Pulmonary artery endothelial cell (primary cell): ENCODE measurements around the gene CHCHD6. TPM values are rescaled to one million over a fixed set of nuclear protein-coding genes. Genes with fewer than 3 reads are reported as not detected.

ENCODE experiments used
- DNase-seq: peaks from one replicate; pipeline ENCODE4 v3.0.0-alpha.2; 2011; ENCODE audit warnings: low read depth, low spot score
- total RNA-seq: library from RNA; depleted of rRNA; stranded (reverse); fragments of >200 nt; gene quantifications from 2 replicates; pipeline ENCODE4 v1.2.3, GENCODE V29; 2014

The CHCHD6 gene
- total RNA-seq, 1 donor from 2014 or later, result 13.5 TPM

GRCh38 chr3:126742057-126742456, 38.0 kb downstream of the CHCHD6 start:
- no peak for DNase-seq

GRCh38 chr3:126743350-126743749, 39.3 kb downstream of the CHCHD6 start:
- DNase-seq, result no peak

- no peak for DNase-seq
These were observed 39.7 kb downstream of the CHCHD6 start for GRCh38 chr3:126743781-126744180.

GRCh38 chr3:126745760-126746394, 41.8 kb downstream of the CHCHD6 start:
- no peak for DNase-seq

DNA sequence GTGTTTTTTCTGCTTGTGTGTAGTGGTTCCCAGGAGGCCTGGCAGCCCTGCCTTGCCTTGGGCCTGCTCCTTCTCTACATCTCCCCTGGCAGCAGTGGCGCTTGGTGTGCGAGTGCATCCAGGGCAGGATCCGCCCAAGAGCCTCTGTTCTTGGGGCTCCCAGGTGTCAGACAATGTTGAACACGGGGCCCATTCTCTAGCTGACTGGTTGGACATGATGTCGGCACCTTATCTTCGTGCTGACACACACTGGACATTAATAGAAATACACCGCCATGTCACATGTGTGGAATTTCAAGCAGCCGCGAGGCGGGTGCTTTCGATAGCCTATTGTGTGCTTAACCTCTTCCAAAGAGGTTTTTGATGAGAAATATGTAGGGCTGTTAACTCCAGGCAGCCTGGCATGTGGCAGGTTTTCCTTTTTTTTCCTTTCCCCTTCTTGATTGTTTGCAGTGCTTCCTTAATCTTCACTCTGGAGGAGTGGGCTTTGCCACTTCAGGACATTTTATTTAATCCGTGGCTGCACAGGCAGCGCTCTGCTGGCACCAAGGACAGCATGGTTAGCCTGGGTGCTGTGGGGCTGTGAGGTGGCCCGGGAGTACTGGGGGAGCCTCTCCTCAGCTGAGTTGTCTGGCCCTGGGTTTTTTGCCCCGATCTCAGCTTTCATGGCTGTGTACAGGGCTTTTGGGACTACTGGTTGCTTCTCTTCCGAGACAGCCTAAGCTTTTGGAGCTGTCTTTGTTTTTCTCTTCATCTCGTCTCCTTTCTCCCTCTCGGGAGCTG, 42.5 kb downstream of the CHCHD6 start:
- no peak for DNase-seq

- no peak for DNase-seq
These were observed 43.7 kb downstream of the CHCHD6 start for GRCh38 chr3:126747768-126748167.

DNA sequence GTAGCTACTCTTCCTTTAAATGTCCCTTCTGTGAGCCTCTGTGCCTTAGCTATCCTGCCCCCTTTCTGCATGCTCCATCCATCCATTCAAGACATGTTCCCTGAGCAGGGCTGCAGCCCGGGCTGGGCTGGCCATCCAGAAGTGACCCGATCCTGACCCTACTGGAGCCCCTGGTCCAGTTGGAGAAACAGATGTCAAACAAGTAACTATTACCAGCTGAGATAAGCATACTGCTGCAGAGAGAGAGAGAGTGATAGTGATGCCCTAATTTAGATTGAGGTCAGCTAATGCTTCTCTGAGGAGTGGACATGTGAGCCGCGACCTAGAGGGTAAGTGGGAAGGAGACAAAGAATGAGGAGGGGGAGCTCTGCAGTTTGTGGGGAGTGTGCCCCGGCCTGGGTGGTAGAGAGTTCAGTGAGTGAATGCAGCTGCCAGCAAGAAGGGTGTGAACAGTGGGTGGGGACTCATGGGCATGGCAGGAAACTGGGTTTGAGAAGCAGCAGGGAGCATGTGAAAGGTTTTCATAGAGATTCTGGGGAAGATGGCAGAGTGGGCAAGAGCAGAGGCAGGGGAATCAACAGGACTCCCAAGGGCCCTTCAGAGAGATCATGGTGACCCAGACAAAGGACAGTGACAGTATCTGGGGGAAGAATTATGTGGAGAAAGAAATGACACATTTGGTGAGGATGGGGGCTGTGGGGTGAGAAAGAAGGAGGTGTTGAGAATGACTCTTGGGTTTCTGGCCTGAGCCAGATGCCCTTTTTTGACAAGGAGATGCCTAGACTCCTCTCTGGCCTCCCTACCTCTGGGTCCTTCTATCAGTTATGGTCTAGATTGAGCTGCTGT, 44.9 kb downstream of the CHCHD6 start:
- DNase-seq, result no peak

DNA sequence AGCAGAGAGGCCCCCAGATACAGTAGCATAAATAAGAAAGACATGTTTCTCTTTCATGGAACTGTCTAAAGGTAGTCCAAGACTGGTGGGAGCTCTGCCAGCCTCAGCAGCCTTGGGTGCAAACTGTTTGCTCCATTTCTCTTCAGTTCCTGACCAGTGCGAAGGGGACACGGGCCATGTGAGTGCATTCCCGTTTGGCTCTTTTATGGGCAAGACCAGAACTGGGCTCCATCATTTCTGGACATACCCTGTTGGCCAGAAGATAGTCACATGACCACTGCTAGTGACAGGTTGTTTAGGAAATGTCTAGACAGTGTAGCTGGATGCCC, 45.5 kb downstream of the CHCHD6 start:
- DNase-seq, result no peak

DNA sequence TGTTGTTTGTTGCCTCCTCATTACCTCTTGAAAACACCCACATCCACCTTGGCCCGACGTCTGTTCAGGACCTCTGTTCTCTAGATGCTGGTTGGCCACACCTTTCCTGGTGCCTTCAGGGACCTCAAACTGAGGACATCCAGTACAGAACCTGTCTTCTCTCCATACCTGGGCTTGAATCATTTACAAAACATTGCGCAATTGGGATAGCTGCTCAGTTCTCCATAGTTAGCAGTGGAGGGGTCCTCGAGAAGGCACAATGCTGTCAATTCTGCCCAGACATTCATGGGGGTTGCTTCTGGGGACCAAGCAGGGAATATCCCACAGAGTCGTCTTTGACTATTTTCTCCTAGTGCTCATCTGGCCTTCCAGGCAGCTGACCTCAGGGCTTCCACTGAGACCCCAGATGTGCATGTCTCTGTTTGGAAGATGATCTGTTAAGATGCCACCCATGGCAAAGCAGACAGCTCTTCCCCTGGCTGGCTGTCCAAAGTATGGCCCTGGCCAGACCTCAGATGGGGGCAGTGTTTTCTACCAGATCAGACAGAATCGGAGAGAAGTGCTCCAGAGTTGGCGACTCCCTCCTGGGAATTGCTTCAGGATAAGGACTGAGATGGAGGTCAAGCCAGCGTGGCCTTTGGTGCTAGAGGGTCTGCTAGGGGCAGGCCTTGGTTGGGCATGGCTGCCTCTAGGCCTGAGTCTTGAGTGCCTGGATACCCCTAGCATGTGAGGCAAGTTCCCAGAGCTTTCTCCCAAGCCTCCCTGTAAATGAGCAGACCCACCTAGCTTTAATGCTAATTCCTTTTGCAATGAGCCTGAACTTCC, 46.1 kb downstream of the CHCHD6 start:
- DNase-seq, result no peak

DNA sequence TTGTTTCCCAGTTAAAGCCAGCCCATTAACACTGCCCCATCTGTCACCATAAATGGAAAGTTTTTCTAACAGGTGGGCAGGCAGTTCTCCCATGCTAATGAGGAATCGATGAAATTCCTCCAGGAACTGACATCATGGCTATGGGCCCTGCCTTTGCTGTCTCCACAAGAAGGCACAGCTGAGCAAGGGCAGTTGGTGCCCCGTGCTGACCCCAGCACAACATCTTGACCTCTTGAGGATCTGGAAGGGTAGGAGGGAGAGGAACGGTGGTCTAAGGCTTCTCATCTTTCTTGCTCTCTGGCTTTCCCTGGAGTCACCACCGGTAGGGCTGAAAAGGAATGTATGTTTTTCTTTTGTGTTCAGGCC, 46.7 kb downstream of the CHCHD6 start:
- no peak for DNase-seq

DNA sequence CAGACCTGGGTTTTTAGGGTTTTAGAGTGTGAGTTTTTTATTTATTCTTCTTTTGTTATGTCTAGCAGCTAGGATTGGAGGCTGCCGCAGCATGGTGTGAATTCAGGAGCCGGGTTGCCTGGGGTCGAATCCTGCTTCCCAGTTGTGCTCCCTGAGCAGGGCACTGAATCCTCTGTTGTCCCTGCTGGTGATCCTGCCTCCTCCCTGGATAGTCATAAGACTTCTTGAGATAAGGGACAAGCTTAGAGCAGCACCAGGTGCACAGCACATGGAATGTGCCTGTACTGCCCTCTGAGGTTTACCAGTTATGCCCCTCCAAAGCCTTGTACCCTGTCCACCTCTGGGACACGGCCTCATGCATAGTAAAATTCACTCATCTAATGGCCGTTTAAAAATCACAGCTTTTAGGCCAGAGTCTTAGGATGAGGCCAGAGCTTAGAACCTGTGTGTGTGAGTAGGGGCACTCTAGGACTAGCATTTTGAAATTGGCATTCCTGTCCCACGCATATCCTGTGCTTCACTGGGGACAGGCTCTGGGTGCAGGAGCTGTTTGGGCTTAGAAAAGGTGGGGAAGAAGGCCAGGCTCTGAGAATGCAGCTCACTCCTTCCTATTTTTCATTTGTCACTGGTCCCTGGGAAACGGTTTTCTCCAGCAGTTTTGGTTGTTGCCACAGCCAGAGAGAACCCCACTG, 47.7 kb downstream of the CHCHD6 start:
- DNase-seq, result no peak

- peak; percentile 36 for DNase-seq
These were observed 48.5 kb downstream of the CHCHD6 start for GRCh38 chr3:126752303-126753190.

GRCh38 chr3:126753191-126754160, 49.4 kb downstream of the CHCHD6 start:
- no peak for DNase-seq

DNA sequence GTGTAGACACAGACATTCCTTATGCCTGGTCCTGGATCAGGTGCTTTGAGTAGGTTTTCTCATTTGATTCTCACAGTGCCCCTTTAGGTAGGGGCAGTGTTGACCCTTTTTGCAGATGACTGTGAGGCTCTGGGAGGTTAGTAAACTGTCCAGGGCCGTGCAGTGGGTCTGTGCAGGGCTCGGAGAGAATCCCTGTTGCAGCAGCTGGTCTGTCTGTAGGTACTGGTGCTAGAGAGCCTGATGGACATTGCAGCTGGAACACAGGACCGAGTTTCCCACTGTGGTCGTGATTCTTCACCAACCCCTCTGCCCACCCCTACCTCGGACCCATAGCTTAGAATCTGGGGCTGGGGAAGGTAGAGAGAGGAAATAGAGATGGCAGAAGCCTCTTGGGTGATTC, 51.8 kb downstream of the CHCHD6 start:
- DNase-seq, result no peak

DNA sequence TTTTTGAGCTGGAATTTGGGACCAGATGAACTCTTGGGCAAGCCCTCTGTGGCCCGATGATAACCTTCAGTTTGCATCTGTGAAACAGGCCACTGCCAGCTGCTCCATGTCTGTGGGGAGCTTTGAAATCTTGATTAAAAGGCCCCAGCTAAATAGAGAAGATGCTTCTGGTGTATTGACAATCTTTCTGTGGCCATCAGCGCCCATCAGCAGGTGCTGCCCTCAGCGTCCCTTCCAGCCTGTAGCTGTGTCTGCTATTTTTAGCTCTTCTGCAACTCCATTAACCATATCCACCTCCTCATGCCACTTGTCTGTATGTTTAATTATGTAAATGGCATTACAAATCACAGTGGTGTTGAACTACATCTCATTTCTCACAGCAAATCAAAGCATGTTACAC, 54.0 kb downstream of the CHCHD6 start:
- no peak for DNase-seq

- no peak for DNase-seq
These were observed 54.8 kb downstream of the CHCHD6 start for GRCh38 chr3:126758882-126759281.

- no peak for DNase-seq
These were observed 56.5 kb downstream of the CHCHD6 start for GRCh38 chr3:126760541-126760940.

- no peak for DNase-seq
These were observed 59.0 kb downstream of the CHCHD6 start for GRCh38 chr3:126763035-126763434.
